Left lobe of liver (tissue), 2 donors: Measurements from ENCODE around the gene VWF. TPM values are rescaled to one million over a fixed set of nuclear protein-coding genes. Genes with fewer than 3 reads are reported as not detected.

Source experiments
- ATAC-seq: fragments of 200-7000 bp; cut with Tn5 transposase; one replicate; pipeline ENCODE4 v1.9.1; 2020; ENCODE audit warnings: mild to moderate bottlenecking, moderate library complexity
- DNase-seq: peaks from one replicate; pipeline ENCODE4 v3.0.0-alpha.2; 2020; ENCODE audit warnings: low spot score
- total RNA-seq: library from RNA; stranded (reverse); gene quantifications from one replicate; pipeline ENCODE4 v1.2.1, GENCODE V29; 2021
- donor health status: DM: no; HTN: no; CAD: no; lungs with moderate emphysema.
- donor health status: DM: no; HTN: yes; CAD: no.

VWF gene
- total RNA-seq, 1 donor from 2014 or later, result 6.4 TPM

GRCh38 chr12:5966486-5967095 is 157.9 kb downstream of the VWF start:
- DNase-seq, result no peak
- ATAC-seq, result no peak

GRCh38 chr12:5965950-5966383 is 158.5 kb downstream of the VWF start:
- no peak for DNase-seq
- peak; percentile 95 for ATAC-seq

- DNase-seq (no peak), ATAC-seq (peak; percentile 46)
These were observed 159.3 kb downstream of the VWF start for GRCh38 chr12:5964913-5965900.

- peak; percentile 68 for ATAC-seq
These were observed 161.0 kb downstream of the VWF start for GRCh38 chr12:5963515-5963914.

GRCh38 chr12:5960783-5961182 is 163.7 kb downstream of the VWF start:
- DNase-seq, result no peak
- ATAC-seq, result no peak

More at GRCh38 chr12:5963515-5963914, 161.0 kb downstream of the VWF start:
- DNase-seq, result no peak

GRCh38 chr12:5956987-5957386 is 167.5 kb downstream of the VWF start:
- ATAC-seq, result no peak
- DNase-seq, result no peak

GRCh38 chr12:5954661-5955060 is 169.8 kb downstream of the VWF start:
- no peak for DNase-seq
- ATAC-seq, result no peak

GRCh38 chr12:5953835-5954586 is 170.5 kb downstream of the VWF start:
- ATAC-seq, result no peak

GRCh38 chr12:5952031-5952430 is 172.4 kb downstream of the VWF start:
- ATAC-seq (no peak), DNase-seq (no peak)

More at GRCh38 chr12:5953835-5954586, 170.5 kb downstream of the VWF start:
- DNase-seq, result no peak

- no peak for ATAC-seq
- DNase-seq, result no peak
These were observed 175.8 kb downstream of the VWF start for GRCh38 chr12:5948696-5949095.

GRCh38 chr12:5947006-5947405 is 177.5 kb downstream of the VWF start:
- ATAC-seq, result no peak

GRCh38 chr12:5946388-5946787 is 178.1 kb downstream of the VWF start:
- ATAC-seq (no peak), DNase-seq (no peak)

More at GRCh38 chr12:5947006-5947405, 177.5 kb downstream of the VWF start:
- no peak for DNase-seq

- DNase-seq (no peak), ATAC-seq (peak; percentile 52)
These were observed 179.1 kb downstream of the VWF start, which contains the start of gene ANO2 for GRCh38 chr12:5945071-5946008. Gene ANO2, minus strand, starts transcription at chr12:5945259. Its CDS starts 42 bp downstream, at chr12:5945217.

- ATAC-seq (no peak), DNase-seq (no peak)
These were observed 179.8 kb downstream of the VWF start for GRCh38 chr12:5944688-5945070.

GRCh38 chr12:5944053-5944452 is 180.4 kb downstream of the VWF start:
- no peak for ATAC-seq
- DNase-seq, result no peak

- ATAC-seq, result no peak
- no peak for DNase-seq
These were observed 182.6 kb downstream of the VWF start for GRCh38 chr12:5941907-5942306.

GRCh38 chr12:5927732-5928516 is 196.5 kb downstream of the VWF start:
- ATAC-seq (no peak), DNase-seq (no peak)

- DNase-seq (no peak), ATAC-seq (no peak)
These were observed 198.8 kb downstream of the VWF start for GRCh38 chr12:5925646-5926045.

GRCh38 chr12:5924342-5924741 is 200.1 kb downstream of the VWF start:
- ATAC-seq (no peak), DNase-seq (no peak)
